Measurements from ENCODE around the gene CAB39. TPM values are rescaled to one million over a fixed set of nuclear protein-coding genes. Genes with fewer than 3 reads are reported as not detected.

CAB39 gene
- total RNA-seq, 1 donor, result 81.0 TPM

DNA sequence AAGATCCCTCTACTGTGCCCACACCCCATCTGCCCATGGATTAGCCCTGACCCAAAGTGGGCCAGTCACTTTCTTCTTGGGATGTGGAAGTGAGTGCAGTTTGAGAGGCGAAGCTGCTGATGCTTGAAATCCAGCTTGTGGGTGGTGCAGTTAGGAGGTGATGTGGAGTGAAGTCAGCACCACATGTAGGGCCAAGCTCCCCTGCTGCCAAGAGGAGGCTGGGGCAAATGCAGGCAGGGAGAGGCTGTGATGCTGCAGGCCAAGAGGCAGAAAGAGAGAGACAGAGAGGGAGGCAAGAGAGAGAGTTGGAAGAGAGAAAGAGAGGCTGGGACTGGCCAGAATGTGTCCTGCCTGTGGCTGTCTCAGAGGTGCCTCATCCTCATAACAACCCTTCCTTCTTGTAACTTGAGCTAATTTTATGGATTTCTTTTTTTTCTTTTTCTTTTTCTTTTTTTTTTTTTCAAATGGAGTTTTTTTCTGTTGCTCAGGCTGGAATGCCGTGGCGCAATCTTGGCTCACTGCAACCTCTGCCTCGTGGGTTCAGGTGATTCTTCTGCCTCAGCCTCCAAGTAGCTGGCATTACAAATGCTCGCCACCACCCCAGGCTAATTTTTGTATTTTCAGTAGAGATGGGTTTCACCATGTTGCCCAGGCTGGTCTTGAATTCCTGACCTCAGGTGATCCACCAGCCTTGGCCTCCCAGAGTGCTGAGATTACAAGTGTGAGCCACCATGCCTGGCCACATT, 35.3 kb upstream of the CAB39 start:
- peaks cover 34% of the 10 kb centered on the region for H3K4me1 ChIP-seq (ENCODE audit: insufficient read depth, low read length)
- H3K4me3 ChIP-seq (ENCODE audit: low read length), result no peak overlapping the region
- no peaks in the 10 kb centered on the region for H3K9me3 ChIP-seq (ENCODE audit: low read depth, low read length)
- H3K27me3 ChIP-seq (ENCODE audit: insufficient read depth, low read length), result no peaks in the 10 kb centered on the region

DNA sequence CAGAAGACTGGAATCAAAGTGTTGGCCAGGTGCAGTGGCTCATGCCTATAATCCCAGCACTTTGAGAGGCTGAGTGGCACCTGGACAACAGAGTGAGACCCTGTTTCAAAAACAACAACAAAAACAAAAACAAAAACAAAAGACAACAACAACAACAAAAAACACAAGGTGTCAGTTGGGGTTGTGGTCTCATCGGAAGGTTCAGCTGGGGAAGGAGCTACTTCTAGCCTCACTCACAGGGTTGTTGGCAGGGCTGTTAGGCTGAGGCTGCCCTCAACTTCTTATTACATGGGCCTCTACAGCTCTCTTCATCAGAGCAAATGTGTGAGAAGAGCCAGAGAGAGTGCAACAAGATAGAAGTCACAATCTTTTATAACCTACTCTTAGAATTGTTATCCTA, 34.6 kb upstream of the CAB39 start:
- Histone ChIP-seq H3K4me1 (ENCODE audit: insufficient read depth, low read length) (peaks cover 34% of the 10 kb centered on the region), H3K27me3 (ENCODE audit: insufficient read depth, low read length) (no peaks in the 10 kb centered on the region), H3K9me3 (ENCODE audit: low read depth, low read length) (no peaks in the 10 kb centered on the region), H3K4me3 (ENCODE audit: low read length) (no peak overlapping the region)

DNA sequence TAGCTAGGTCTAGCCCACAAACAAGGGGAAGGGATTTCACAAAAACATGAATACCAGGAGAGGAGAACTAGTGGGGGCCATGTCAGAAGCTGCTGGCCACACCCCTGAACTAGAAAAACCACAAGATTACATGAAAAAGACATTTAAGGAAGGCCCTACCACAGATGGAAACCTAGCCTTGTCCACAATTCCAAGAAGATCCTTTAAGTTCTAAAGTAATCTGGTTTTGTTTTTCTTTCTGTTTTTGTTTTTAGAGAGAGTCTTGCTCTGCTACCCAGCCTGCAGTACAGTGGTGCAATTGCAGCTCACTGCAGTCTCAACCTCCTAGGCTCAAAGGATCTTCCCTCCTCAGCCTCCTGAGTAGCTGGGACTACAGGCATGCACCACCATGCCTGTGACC, 34.2 kb upstream of the CAB39 start:
- Histone ChIP-seq H3K4me1 (ENCODE audit: insufficient read depth, low read length) (peaks cover 34% of the 10 kb centered on the region), H3K9me3 (ENCODE audit: low read depth, low read length) (no peaks in the 10 kb centered on the region), H3K27me3 (ENCODE audit: insufficient read depth, low read length) (no peaks in the 10 kb centered on the region), H3K4me3 (ENCODE audit: low read length) (no peak overlapping the region)

DNA sequence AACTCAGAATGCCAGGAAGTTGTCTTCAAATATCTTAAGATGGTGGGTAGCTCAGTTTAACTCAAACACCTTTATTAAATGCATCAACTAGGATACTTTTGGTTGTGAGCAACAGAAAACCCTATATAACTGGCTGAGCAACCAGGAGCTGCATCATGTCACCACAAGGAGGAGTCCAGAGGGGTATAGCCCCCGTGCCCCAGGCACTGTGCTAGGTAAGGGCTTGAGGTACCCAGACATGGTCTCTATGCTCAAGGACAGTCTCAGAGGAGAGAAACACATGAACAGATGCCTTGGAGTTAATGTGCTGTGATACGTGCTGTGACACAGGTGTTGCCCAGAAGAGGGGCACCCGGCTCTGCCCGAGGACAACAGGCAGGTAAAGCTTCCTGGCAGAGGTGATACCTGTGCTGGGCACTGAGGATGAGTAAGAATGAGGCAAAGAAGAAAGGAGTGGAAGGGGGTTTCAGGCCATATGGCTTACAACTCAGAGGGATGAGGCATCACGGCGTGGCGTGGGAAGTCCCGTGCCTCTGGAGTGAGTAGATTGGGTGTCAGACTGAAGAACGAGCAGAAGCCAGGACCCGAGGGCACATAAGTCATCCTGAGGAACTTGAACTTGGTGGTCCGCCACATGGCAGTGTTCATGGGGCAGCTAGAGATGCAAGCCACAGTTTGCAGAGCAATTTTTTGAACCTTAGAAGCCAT, 32.0 kb upstream of the CAB39 start:
- no peaks in the 10 kb centered on the region for H3K9me3 ChIP-seq (ENCODE audit: low read depth, low read length)
- H3K4me1 ChIP-seq (ENCODE audit: insufficient read depth, low read length), result peaks cover 38% of the 10 kb centered on the region
- H3K27me3 ChIP-seq (ENCODE audit: insufficient read depth, low read length), result no peaks in the 10 kb centered on the region
- H3K4me3 ChIP-seq (ENCODE audit: low read length), result no peak overlapping the region

DNA sequence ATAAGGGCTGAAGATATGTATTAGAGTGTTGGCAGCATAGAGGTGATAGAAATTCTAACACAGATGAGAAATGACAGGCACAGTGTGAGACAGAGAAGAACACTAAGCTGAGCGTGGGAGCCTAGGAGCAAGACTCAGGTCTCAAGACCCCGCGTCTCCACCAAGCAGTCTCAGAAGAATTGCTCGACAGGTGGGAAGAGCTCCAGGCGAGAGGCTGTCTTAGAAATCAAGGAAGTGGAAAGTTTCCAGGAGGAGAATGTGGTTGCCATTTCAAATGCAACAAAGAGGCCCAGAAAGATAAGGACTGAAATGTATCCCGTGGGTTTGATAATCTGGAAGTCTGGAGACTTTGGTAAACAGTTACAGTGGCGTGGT, 31.5 kb upstream of the CAB39 start:
- Histone ChIP-seq H3K4me1 (ENCODE audit: insufficient read depth, low read length) (peaks cover 37% of the 10 kb centered on the region), H3K27me3 (ENCODE audit: insufficient read depth, low read length) (no peaks in the 10 kb centered on the region), H3K9me3 (ENCODE audit: low read depth, low read length) (no peaks in the 10 kb centered on the region), H3K4me3 (ENCODE audit: low read length) (no peak overlapping the region)

DNA sequence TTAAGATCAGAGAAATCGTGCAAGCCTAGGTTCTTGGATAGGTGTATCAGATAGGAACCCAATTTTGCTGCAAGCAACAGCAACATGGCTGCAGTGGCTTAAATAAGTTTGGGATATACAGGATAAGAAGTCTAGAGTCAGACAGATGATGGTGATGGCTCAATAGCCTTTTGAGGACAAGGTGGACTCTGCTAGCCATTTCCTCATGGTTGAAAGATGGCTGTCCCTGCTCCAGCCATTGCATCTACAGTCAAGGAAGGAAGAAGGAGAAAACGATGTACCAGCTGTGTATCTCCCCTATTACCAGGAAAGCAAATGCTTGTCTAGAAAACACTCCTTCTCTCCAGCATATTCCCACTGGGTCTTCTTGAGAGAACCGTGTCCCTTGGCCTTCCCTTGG, 30.1 kb upstream of the CAB39 start:
- H3K27me3 ChIP-seq (ENCODE audit: insufficient read depth, low read length), result no peaks in the 10 kb centered on the region
- peaks cover 23% of the 10 kb centered on the region for H3K4me1 ChIP-seq (ENCODE audit: insufficient read depth, low read length)
- H3K9me3 ChIP-seq (ENCODE audit: low read depth, low read length), result no peaks in the 10 kb centered on the region
- no peak overlapping the region for H3K4me3 ChIP-seq (ENCODE audit: low read length)

DNA sequence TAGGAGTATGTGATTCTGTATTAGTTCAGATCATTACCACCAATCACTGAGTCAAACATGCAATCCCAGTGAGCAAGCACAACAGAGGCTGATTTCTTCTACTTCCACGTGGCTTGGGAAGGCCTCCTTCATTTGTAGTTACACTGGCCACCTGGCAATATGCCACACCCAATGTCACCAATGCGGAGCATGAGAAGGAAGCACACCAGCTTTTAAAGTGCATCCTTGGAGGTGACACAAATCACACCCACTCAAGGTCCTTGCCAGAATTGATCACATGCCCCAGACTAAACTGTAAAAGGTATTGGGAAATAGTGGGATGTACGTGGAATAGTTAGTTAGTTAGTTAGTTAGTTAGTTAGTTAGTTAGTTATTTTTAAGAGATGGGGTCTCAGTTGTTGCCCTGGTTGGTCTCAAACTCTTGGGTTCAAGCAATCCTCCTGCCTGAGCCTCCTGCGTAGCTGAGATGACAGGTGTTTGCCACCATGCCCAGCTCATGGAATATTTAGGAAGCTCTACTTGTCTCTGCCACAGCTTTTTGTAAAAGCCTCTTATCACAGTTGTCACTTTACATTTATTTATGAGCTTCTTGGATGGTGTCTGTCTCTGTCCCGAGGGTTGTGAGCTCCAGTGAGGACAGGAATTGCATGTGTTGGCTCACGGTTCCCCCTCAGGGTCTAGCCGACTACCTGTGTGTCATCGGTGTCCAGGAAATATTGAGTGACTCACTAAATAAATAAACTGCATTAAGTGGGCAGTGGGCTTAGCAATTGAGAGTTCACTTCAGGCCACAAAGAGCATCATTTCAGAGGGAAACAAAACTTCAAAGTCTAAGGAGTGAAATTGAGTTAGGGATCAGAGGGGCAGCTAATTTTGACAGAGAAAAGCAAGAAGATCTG, 28.1 kb upstream of the CAB39 start:
- H3K4me1 ChIP-seq (ENCODE audit: insufficient read depth, low read length), result peaks cover 4% of the 10 kb centered on the region
- H3K4me3 ChIP-seq (ENCODE audit: low read length), result no peak overlapping the region
- H3K27me3 ChIP-seq (ENCODE audit: insufficient read depth, low read length), result no peaks in the 10 kb centered on the region
- H3K9me3 ChIP-seq (ENCODE audit: low read depth, low read length), result no peaks in the 10 kb centered on the region

DNA sequence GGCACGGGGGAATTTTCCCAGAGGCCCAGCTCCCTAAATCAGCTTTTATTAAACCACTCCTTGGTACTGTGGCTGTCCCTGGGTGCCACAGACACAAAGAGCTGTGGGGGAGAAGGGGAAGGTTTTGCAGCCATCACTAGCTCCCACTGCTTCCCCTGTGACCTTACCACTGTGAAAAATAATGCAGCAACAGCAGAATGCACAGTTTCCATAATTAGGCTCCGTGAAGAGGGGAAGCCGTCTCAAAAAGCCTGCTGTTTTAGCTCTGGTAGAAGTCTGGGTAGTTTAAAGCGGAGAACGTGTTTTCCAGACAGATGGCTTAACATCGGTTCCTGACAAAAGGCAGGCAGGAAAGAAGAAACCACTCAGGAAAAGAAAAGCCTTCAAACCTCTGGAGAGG, 27.5 kb upstream of the CAB39 start:
- Histone ChIP-seq H3K4me1 (ENCODE audit: insufficient read depth, low read length) (peaks cover 4% of the 10 kb centered on the region), H3K27me3 (ENCODE audit: insufficient read depth, low read length) (no peaks in the 10 kb centered on the region), H3K4me3 (ENCODE audit: low read length) (no peak overlapping the region), H3K9me3 (ENCODE audit: low read depth, low read length) (no peaks in the 10 kb centered on the region)

DNA sequence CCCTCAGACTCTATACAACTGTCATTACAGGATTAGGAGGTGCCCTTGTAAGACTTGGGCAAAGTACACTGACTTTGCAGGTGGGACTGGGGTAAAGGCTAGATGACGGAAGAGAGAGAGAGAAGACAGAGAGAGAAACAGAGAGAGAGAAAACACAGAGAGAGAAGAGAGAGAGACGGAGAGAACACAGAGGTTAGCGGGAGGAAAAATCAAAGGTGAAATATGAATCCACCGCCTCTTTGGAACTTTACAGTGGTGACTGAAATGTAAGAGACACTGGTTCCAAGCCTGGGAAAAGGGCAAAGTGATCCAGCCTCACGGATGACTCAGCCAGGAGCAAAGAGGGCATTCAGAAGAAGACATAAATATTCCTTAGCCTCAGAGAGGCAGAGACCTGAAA, 25.1 kb upstream of the CAB39 start:
- H3K4me3 ChIP-seq (ENCODE audit: low read length), result no peak overlapping the region
- peaks cover 4% of the 10 kb centered on the region for H3K4me1 ChIP-seq (ENCODE audit: insufficient read depth, low read length)
- no peaks in the 10 kb centered on the region for H3K9me3 ChIP-seq (ENCODE audit: low read depth, low read length)
- H3K27me3 ChIP-seq (ENCODE audit: insufficient read depth, low read length), result no peaks in the 10 kb centered on the region

DNA sequence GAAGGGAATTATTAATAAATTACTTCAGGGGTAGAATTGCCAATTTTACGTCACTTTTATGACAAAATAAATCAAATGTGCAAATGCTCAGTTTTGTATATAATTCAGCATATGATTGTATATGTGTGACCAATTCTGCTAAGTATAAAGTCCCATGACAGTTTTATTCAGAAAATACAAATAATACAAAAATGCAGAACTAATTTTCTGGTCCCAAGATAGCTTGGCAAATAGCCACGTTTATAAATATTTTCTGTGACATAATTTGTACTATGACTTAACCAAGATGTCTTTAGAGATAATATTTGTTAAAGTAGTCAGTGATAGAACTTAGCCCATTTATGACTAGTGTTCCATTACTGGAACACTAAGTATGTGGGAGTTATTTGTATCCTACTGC, 24.2 kb upstream of the CAB39 start:
- Histone ChIP-seq H3K4me3 (ENCODE audit: low read length) (no peak overlapping the region), H3K4me1 (ENCODE audit: insufficient read depth, low read length) (peaks cover 4% of the 10 kb centered on the region), H3K27me3 (ENCODE audit: insufficient read depth, low read length) (no peaks in the 10 kb centered on the region), H3K9me3 (ENCODE audit: low read depth, low read length) (no peaks in the 10 kb centered on the region)

DNA sequence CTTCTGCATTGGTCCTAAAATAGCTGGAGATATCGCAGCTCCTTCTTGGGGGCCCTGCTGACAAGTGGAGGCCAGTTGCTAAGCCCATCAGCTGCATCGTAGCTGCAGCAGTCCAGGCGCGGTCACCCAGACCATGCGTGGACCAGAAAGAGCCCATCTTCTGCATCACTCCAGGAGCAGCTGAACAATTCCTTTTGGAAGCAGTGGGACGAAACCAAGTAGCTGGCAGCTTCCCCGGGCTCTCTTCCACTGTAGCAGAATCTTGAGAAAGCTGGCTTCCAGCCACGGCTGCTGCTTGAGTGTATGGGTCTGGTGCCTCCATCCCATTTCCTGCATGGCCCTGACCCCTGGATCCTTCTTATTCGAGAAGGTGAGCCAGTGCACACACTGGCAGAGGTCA, 22.2 kb upstream of the CAB39 start:
- Histone ChIP-seq H3K9me3 (ENCODE audit: low read depth, low read length) (no peaks in the 10 kb centered on the region), H3K27me3 (ENCODE audit: insufficient read depth, low read length) (no peaks in the 10 kb centered on the region), H3K4me1 (ENCODE audit: insufficient read depth, low read length) (no peaks in the 10 kb centered on the region), H3K4me3 (ENCODE audit: low read length) (no peak overlapping the region)

DNA sequence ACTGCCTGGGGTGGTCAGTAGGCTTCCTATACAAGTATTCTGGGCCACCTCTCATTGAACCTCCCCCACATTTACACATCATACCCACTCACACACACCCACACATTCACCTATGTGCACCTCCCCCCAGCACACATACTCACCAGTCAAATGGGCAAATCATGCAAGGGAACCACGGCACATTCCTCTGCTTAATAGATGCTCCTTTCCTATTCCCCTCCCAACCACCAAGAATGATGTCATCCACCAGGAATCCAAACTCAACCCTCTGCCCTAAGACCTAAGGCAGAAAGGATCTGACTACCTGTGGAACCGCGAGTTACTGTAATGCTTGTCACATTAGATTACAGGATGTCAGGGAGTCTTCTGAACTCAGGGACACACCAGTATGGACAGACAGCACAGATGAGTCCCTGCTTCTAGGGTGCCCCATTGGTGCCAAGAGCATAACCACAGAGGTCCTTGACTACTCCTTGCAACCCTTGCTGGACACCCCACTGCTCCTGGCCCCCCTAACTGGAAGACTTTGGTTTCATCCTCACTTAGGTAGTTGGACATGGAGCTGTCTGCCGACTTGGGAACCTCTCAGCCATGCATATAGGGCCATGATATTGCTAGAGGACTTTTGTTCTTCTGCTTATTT, 21.5 kb upstream of the CAB39 start:
- Histone ChIP-seq H3K4me3 (ENCODE audit: low read length) (no peak overlapping the region), H3K9me3 (ENCODE audit: low read depth, low read length) (no peaks in the 10 kb centered on the region), H3K27me3 (ENCODE audit: insufficient read depth, low read length) (no peaks in the 10 kb centered on the region), H3K4me1 (ENCODE audit: insufficient read depth, low read length) (no peaks in the 10 kb centered on the region)

DNA sequence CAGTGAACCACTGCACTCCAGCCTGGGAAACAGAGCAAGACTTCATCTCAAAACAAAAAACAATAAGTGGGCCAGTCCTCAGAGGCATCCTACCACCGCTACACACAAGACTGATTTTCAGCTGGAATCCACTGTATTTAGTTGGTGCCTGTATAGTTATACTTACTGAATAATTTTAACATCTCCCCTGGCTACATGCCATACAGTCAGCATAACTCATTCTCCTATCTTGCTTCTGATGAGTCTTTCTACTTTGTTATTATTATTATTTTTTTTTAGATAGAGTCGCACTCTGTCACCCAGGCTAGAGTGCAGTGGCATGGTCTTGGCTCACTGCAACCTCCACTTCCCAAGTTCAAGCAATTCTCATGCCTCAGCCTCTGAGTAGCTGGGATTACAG, 19.9 kb upstream of the CAB39 start:
- Histone ChIP-seq H3K4me1 (ENCODE audit: insufficient read depth, low read length) (no peaks in the 10 kb centered on the region), H3K9me3 (ENCODE audit: low read depth, low read length) (no peaks in the 10 kb centered on the region), H3K27me3 (ENCODE audit: insufficient read depth, low read length) (no peaks in the 10 kb centered on the region), H3K4me3 (ENCODE audit: low read length) (no peak overlapping the region)

DNA sequence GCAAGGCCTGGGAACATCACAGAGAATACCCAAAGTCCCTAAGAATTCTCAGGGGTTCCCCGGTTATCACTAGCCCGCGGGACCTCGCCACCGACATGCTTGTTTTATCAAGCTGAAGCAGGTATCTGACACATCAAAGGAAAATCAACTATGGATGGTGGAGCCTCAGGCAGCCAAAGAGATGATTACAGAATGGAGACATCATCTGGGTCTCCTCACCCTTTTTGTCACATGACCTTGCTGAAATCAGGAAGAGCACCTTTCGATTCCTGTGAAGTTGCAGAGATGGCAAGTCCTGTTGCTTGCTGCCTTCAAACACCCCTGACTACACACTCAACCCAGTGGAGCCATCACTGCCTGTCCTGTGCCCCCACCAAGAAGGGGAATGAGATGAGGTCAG, 19.2 kb upstream of the CAB39 start:
- no peaks in the 10 kb centered on the region for H3K27me3 ChIP-seq (ENCODE audit: insufficient read depth, low read length)
- H3K4me3 ChIP-seq (ENCODE audit: low read length), result no peak overlapping the region
- H3K9me3 ChIP-seq (ENCODE audit: low read depth, low read length), result no peaks in the 10 kb centered on the region
- no peaks in the 10 kb centered on the region for H3K4me1 ChIP-seq (ENCODE audit: insufficient read depth, low read length)

DNA sequence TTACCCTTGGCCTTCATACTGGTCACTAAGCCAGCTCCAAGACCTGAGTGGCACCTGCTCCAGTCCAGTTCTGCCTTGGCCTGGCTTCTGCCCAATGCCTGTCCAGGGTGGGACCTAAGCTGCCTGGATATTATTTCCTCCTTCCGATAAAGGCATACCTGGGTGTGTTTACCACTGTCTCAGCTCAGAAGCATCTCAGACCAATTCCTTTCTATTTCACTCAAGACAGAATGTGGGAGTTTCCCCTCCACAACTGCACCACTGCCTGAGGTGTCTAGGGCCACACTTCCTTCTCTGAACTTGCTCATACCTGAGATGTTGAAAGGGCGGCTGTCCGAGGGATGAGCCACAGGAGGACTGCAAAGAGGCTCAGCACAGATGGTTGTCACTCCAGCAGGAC, 18.4 kb upstream of the CAB39 start:
- H3K27me3 ChIP-seq (ENCODE audit: insufficient read depth, low read length), result no peaks in the 10 kb centered on the region
- H3K9me3 ChIP-seq (ENCODE audit: low read depth, low read length), result no peaks in the 10 kb centered on the region
- peaks cover under 1% of the 10 kb centered on the region for H3K4me1 ChIP-seq (ENCODE audit: insufficient read depth, low read length)
- H3K4me3 ChIP-seq (ENCODE audit: low read length), result no peak overlapping the region
